ENCODE results near the gene SV2B. TPM values are rescaled to one million over a fixed set of nuclear protein-coding genes. Genes with fewer than 3 reads are reported as not detected.
A peak's percentile ranks its signal among the peaks of the same experiment; 100 is the strongest.

SV2B gene, protein sequence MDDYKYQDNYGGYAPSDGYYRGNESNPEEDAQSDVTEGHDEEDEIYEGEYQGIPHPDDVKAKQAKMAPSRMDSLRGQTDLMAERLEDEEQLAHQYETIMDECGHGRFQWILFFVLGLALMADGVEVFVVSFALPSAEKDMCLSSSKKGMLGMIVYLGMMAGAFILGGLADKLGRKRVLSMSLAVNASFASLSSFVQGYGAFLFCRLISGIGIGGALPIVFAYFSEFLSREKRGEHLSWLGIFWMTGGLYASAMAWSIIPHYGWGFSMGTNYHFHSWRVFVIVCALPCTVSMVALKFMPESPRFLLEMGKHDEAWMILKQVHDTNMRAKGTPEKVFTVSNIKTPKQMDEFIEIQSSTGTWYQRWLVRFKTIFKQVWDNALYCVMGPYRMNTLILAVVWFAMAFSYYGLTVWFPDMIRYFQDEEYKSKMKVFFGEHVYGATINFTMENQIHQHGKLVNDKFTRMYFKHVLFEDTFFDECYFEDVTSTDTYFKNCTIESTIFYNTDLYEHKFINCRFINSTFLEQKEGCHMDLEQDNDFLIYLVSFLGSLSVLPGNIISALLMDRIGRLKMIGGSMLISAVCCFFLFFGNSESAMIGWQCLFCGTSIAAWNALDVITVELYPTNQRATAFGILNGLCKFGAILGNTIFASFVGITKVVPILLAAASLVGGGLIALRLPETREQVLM
- total RNA-seq (2022) (0.44 and 0.96 TPM in 2 replicates), Bru-seq, nascent RNA (percentile 25 among the genes with signal in this experiment), BruChase-seq, experiment 1, labeled RNA remaining after a 6-hour chase (percentile 23 among the genes with signal in this experiment), BruChase-seq, experiment 2, labeled RNA remaining after a 2-hour chase (percentile 24 among the genes with signal in this experiment)
- long read RNA-seq = 0 reads

DNA sequence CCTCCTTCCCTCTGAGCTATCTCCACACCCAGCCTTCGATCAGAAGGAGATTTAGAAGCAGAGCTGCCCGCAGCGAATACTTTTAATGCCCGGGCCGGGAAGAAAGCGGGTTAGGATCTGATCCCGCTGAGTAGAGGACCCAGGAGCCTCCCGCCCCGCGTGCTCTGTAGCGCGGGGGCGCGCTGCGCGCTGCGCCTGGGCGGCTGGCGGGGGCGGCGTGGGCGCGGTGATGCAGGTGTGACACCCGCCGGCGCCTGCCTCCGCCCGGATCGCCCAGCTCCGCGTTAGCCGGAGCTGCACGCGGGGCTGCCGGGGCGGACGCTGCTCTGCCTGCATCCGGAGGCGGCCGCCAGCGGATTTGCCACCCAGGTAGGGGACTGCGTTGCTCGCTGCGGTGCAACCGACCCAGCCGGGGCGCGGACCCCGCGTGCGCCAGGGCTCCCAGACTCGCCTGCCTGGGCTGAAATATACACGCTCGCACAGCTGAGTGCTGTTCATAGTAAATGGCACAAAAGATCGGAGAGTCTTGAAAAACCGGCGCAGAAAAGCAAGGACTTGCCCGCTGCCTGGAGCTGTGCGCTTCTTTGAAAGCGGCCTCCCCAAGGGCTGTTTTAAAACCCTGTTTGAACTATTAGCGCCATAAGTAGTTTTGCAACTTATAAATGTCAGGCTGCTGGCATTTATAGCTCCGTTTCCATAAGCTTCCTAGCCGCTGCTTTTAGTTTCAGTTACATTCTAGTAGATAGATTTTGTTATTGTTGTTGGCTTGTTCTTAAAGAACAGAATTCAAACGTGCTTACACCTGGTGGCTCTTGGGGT, at the start of gene SV2B:
Gene SV2B (plus strand): TSS at position 263 of the 819 bp plus-strand sequence. CDS start 126,007 bp downstream, outside the sequence.
- intact Hi-C loops (cut with micrococcal nuclease) = loop anchor here (5.0 kb wide), 1 partner anchor 33 kb away; no protein-coding TSS in a partner anchor
- DNase-seq (ENCODE audit: unreplicated experiment) = peak; percentile 9
- Mint-ChIP-seq H3K36me3 (ENCODE audit: insufficient read depth, unreplicated experiment) (no peaks in the 10 kb centered on the region), H3K4me1 (ENCODE audit: insufficient read depth, unreplicated experiment) (peaks cover 10% of the 10 kb centered on the region), H3K9me3 (ENCODE audit: unreplicated experiment) (no peaks in the 10 kb centered on the region), H3K4me3 (ENCODE audit: unreplicated experiment) (peak within 1 kb of the TSS; percentile 72), H3K27ac (ENCODE audit: low read depth, unreplicated experiment) (no peak within 1 kb of the TSS), H3K27me3 (ENCODE audit: insufficient read depth, unreplicated experiment) (peaks cover 95% of the 10 kb centered on the region)
- no peak for TF ChIP-seq CTCF (IDR thresholded peaks at IDR 0.05; ENCODE audit: unreplicated experiment)
- BruUV-seq (replicated peaks) = no TSS peak
- CTCF ChIA-PET = interaction anchor here (0.6 to 1.7 kb wide), 7 partner anchors 10 to 172 kb away, joined by 3 to 4 read pairs (median 3); no protein-coding TSS in a partner anchor
- POLR2A ChIA-PET = no interaction called here

DNA sequence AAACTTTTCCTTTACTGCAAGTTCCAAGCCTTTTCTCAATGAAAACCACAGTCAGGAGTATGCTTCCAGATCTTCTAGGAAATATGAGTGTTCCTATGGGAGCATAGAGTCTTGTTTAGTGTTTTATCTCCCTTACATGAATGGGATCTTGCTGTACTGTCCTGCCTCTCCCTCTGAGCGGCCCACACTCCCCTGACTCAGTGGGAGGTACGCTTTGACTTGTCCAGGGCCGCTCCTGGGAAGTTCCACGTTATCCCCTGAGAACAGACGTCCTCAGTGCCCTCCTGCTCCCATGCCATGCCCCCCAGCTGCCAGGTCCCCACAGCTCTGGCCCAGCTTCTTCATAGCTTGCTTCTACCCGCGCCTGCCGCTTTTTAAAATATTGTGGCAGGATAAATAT, 48.8 kb upstream of the SV2B start:
- peaks cover 50% of the 10 kb centered on the region for H3K27me3 Mint-ChIP-seq (ENCODE audit: insufficient read depth, unreplicated experiment)

DNA sequence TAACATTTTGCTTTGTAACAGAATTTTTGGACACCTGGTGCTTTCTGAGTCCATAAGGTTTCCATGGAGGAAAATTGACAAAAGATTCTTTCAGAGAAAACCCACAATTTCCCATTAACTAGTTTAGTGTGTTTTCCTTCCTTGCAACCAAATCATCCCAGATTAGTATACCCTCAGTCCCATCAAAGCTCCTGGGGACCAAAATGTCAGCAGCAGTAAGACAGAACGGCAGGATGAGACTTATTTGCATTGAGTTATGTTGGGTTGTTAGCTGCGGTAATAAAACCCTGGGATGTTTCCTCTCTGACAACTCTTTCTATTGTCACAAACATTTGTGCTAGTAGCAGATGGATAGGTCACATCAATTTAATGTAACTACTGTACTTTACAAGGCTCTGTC, 45.2 kb upstream of the SV2B start:
- H3K27me3 Mint-ChIP-seq (ENCODE audit: insufficient read depth, unreplicated experiment) = peaks cover 59% of the 10 kb centered on the region
- DNase-seq (ENCODE audit: unreplicated experiment) = no peak
- no peak overlapping the region for H3K27ac Mint-ChIP-seq (ENCODE audit: low read depth, unreplicated experiment)
- CTCF ChIA-PET = interaction anchor here (0.7 to 7.4 kb wide), 13 partner anchors 12 to 823 kb away, joined by 3 to 109 read pairs (median 5); no protein-coding TSS in a partner anchor
- peaks cover 4% of the 10 kb centered on the region for H3K36me3 Mint-ChIP-seq (ENCODE audit: insufficient read depth, unreplicated experiment)
- POLR2A ChIA-PET = interaction anchor here (1.0 kb wide), 1 partner anchor 176 kb away, joined by 3 read pairs; no protein-coding TSS in a partner anchor
- intact Hi-C loops (cut with micrococcal nuclease) = no loop called here
- TF ChIP-seq CTCF (IDR thresholded peaks at IDR 0.05; ENCODE audit: unreplicated experiment) = no peak
- H3K4me3 Mint-ChIP-seq (ENCODE audit: unreplicated experiment) = no peak overlapping the region
- no peaks in the 10 kb centered on the region for H3K9me3 Mint-ChIP-seq (ENCODE audit: unreplicated experiment)
- no peaks in the 10 kb centered on the region for H3K4me1 Mint-ChIP-seq (ENCODE audit: insufficient read depth, unreplicated experiment)
- no TSS peak for BruUV-seq (replicated peaks)

More for the DNA sequence above, 48.8 kb upstream of the SV2B start:
- H3K4me3 Mint-ChIP-seq (ENCODE audit: unreplicated experiment) = no peak overlapping the region
- POLR2A ChIA-PET = no interaction called here
- intact Hi-C loops (cut with micrococcal nuclease) = no loop called here
- BruUV-seq (replicated peaks) = no TSS peak
- DNase-seq (ENCODE audit: unreplicated experiment) = no peak
- H3K4me1 Mint-ChIP-seq (ENCODE audit: insufficient read depth, unreplicated experiment) = no peaks in the 10 kb centered on the region
- no peak for TF ChIP-seq CTCF (IDR thresholded peaks at IDR 0.05; ENCODE audit: unreplicated experiment)
- H3K27ac Mint-ChIP-seq (ENCODE audit: low read depth, unreplicated experiment) = no peak overlapping the region
- no peaks in the 10 kb centered on the region for H3K9me3 Mint-ChIP-seq (ENCODE audit: unreplicated experiment)
- CTCF ChIA-PET = interaction anchor here (0.6 to 3.5 kb wide), 3 partner anchors 18 to 219 kb away, joined by 3 to 22 read pairs (median 5); no protein-coding TSS in a partner anchor
- H3K36me3 Mint-ChIP-seq (ENCODE audit: insufficient read depth, unreplicated experiment) = peaks cover 4% of the 10 kb centered on the region

Data from MCF 10A (cell line).